MM.1S (cell line): Measurements from ENCODE around the gene ELOA.

Experiments
- EZH2 ChIP-seq: fragments of 300-600 bp; sonication (generic); optimal IDR thresholded peaks from 2 replicates; pipeline ENCODE3; 2017; ENCODE audit warnings: low read depth, mild to moderate bottlenecking, antibody characterized with exemption, low read length, mixed read lengths
- EZH2phosphoT487 ChIP-seq: fragments of 300-600 bp; sonication (generic); IDR thresholded peaks from 2 replicates; pipeline ENCODE4 v1.6.1; 2018; ENCODE audit warnings: antibody characterized with exemption, low read length
- TF ChIP-seq, protein P1 (sequence below): fragments of 300-600 bp; sonication (generic); IDR thresholded peaks from 2 replicates; pipeline ENCODE4 v1.5.1; 2016; ENCODE audit warnings: antibody characterized with exemption, low read length, mixed read lengths

- TF ChIP-seq, protein P1, sequence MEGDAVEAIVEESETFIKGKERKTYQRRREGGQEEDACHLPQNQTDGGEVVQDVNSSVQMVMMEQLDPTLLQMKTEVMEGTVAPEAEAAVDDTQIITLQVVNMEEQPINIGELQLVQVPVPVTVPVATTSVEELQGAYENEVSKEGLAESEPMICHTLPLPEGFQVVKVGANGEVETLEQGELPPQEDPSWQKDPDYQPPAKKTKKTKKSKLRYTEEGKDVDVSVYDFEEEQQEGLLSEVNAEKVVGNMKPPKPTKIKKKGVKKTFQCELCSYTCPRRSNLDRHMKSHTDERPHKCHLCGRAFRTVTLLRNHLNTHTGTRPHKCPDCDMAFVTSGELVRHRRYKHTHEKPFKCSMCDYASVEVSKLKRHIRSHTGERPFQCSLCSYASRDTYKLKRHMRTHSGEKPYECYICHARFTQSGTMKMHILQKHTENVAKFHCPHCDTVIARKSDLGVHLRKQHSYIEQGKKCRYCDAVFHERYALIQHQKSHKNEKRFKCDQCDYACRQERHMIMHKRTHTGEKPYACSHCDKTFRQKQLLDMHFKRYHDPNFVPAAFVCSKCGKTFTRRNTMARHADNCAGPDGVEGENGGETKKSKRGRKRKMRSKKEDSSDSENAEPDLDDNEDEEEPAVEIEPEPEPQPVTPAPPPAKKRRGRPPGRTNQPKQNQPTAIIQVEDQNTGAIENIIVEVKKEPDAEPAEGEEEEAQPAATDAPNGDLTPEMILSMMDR, result no peak
- TF ChIP-seq EZH2, result no peak
- no peak for TF ChIP-seq EZH2phosphoT487
Observed at GRCh38 chr1:23696335-23696989, 46.8 kb upstream of the ELOA start.
